ENCODE data around the gene OR2S2. TPM values are rescaled to one million over a fixed set of nuclear protein-coding genes. Genes with fewer than 3 reads are reported as not detected.
"Not testable (repeated sequence)": the region's sequence is repeated elsewhere in the genome, so short reads cannot be mapped to it uniquely, and the experiment has no call there.

Gene OR2S2
- total and polyA plus RNA-seq, 7 donors = not detected

DNA sequence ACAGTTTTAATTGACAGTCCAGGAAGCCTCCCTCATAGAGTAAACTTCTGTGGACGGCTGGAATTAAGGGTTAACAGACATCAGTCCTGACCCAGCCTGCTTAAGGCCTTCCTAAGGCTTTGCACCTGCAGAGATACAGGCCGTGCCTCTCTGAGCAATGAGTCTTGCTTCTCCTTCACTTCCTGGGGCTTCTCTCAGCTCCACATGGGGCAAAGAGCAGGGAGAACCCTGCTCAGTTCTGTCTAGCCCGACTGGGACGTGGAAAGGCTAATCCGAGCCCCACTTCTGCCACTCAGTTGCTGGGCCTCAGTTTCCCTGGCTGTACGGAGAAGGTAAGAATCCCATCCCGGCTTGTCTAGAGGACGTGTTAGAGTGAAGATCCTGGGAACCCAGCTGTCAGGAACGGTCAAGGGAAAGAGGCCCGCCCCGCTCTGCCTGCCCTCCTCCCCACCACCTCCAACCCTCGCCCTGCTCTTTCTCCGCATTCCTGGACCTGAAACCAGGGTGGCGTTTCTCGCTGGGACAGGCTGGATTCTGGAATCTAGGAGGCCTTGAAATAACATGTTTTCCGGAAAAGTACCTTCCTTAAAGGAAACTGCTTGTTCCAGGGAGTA, 42.2 kb downstream of the OR2S2 start:
- H3K4me1 ChIP-seq = peaks cover 0 to 16% (median 4%) of the 10 kb centered on the region in 4 donors
- no peak for DNase-seq
- intact Hi-C loops (cut with DNase I) = no loop called here
- H3K4me3 ChIP-seq = no peak overlapping the region
- H3K27ac ChIP-seq = peak overlapping the region in 3 of 4 donors; percentile 18 to 48 (median 39)
- no peaks in the 10 kb centered on the region for H3K27me3 ChIP-seq
- H3K9me3 ChIP-seq = no peaks in the 10 kb centered on the region
- TF ChIP-seq POLR2AphosphoS5 (IDR thresholded peaks at IDR 0.05) (no peak), POLR2A (IDR thresholded peaks at IDR 0.05) (no peak), EP300 (IDR thresholded peaks at IDR 0.05) (no peak)
- TF ChIP-seq, protein P1, sequence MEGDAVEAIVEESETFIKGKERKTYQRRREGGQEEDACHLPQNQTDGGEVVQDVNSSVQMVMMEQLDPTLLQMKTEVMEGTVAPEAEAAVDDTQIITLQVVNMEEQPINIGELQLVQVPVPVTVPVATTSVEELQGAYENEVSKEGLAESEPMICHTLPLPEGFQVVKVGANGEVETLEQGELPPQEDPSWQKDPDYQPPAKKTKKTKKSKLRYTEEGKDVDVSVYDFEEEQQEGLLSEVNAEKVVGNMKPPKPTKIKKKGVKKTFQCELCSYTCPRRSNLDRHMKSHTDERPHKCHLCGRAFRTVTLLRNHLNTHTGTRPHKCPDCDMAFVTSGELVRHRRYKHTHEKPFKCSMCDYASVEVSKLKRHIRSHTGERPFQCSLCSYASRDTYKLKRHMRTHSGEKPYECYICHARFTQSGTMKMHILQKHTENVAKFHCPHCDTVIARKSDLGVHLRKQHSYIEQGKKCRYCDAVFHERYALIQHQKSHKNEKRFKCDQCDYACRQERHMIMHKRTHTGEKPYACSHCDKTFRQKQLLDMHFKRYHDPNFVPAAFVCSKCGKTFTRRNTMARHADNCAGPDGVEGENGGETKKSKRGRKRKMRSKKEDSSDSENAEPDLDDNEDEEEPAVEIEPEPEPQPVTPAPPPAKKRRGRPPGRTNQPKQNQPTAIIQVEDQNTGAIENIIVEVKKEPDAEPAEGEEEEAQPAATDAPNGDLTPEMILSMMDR (IDR thresholded peaks at IDR 0.05) = no peak
- no peaks in the 10 kb centered on the region for H3K36me3 ChIP-seq
- WGBS, 2 donors = 20 to 75% methylated on average over 16 of the region's 16 CpGs

DNA sequence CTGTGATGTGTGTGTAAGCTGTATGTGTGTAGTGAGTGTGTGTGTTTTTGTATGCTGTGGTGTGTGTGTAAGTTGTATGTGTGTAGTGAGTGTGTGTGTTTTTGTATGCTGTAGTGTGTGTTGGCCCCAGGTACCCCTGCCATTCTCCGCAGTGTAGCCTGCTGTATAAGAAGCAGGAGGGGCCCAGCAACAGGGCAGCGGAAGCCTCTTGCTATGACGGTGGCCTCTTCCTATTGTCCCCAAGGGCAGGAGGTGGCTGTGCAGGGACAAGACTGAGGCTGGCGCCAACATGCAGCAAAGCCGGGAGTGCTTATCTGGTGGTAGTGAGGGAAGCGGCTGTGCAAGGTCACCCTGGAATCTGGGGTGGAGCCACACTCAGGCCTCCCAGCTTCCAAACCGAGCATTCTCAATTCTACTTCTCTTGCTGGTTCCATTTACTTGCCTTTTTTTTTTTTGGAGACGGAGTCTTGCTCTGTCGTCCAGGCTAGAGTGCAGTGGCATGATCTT, 43.6 kb downstream of the OR2S2 start:
- TF ChIP-seq POLR2A (IDR thresholded peaks at IDR 0.05) (no peak), POLR2AphosphoS5 (IDR thresholded peaks at IDR 0.05) (no peak), EP300 (IDR thresholded peaks at IDR 0.05) (no peak)
- TF ChIP-seq, protein P1 (IDR thresholded peaks at IDR 0.05) = no peak
- H3K9me3 ChIP-seq = no peaks in the 10 kb centered on the region
- H3K27ac ChIP-seq = peak overlapping the region in 1 of 4 donors; percentile 48
- intact Hi-C loops (cut with DNase I) = no loop called here
- no peak overlapping the region for H3K4me3 ChIP-seq
- peaks cover 0 to 31% (median 19%) of the 10 kb centered on the region in 4 donors for H3K4me1 ChIP-seq
- DNase-seq = peak; percentile 72
- WGBS, 2 donors = 9 to 55% methylated on average over 9 of the region's 9 CpGs
- H3K36me3 ChIP-seq = no peaks in the 10 kb centered on the region
- H3K27me3 ChIP-seq = no peaks in the 10 kb centered on the region

DNA sequence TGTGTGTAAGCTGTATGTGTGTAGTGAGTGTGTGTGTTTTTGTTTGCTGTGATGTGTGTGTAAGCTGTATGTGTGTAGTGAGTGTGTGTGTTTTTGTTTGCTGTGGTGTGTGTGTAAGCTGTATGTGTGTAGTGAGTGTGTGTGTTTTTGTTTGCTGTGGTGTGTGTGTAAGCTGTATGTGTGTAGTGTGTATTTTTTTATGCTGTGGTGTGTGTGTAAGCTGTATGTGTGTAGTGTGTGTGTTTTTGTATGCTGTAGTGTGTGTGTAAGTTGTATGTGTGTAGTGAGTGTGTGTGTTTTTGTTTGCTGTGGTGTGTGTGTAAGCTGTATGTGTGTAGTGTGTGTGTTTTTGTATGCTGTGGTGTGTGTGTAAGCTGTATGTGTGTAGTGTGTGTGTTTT, 44.5 kb downstream of the OR2S2 start:
- intact Hi-C loops (cut with DNase I) = not testable (repeated sequence)

DNA sequence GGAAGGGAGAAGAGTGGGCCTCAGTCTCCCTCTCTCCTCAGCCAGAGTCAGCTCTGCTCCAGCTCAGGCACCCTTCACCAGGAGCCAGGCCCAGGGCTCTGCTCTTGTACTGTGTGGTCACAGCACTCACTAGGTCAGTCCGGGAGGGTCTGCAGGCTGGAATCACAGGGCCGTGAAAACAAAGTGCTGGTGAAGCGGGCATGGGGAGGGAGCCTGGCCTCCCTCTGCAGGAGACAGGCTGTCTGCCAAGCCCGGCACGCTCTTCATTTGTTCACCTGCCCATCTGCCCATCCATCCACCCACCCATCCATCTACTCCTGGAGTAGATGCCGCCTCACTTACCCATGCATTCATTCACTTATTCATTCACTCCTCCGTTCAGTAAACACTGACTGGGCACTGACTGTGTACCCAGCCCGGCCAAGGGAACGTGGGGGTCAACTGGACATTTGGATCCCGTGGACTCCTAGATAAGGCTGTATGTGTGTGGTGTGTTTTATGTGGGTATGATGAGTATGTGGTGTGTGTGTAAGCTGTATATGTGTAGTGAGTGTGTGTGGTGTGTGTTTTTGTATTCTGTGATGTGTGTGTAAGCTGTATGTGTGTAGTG, 45.1 kb downstream of the OR2S2 start:
- Histone ChIP-seq H3K27me3 (no peaks in the 10 kb centered on the region), H3K27ac (no peak overlapping the region), H3K4me3 (no peak overlapping the region), H3K9me3 (no peaks in the 10 kb centered on the region), H3K36me3 (no peaks in the 10 kb centered on the region), H3K4me1 (peaks cover 0 to 45% (median 33%) of the 10 kb centered on the region in 4 donors)
- 87 to 91% methylated on average over 10 of the region's 10 CpGs for WGBS, 2 donors
- DNase-seq = no peak
- TF ChIP-seq EP300 (IDR thresholded peaks at IDR 0.05) (no peak), POLR2AphosphoS5 (IDR thresholded peaks at IDR 0.05) (no peak), POLR2A (IDR thresholded peaks at IDR 0.05) (no peak)
- TF ChIP-seq, protein P1 (IDR thresholded peaks at IDR 0.05) = no peak
- intact Hi-C loops (cut with DNase I) = no loop called here

More for the DNA sequence above, 44.5 kb downstream of the OR2S2 start:
- not testable (repeated sequence) for H3K4me3 ChIP-seq, DNase-seq, H3K27me3 ChIP-seq, H3K36me3 ChIP-seq, H3K9me3 ChIP-seq, H3K27ac ChIP-seq
- H3K4me1 ChIP-seq = peaks cover 0 to 40% (median 28%) of the 10 kb centered on the region in 4 donors

DNA sequence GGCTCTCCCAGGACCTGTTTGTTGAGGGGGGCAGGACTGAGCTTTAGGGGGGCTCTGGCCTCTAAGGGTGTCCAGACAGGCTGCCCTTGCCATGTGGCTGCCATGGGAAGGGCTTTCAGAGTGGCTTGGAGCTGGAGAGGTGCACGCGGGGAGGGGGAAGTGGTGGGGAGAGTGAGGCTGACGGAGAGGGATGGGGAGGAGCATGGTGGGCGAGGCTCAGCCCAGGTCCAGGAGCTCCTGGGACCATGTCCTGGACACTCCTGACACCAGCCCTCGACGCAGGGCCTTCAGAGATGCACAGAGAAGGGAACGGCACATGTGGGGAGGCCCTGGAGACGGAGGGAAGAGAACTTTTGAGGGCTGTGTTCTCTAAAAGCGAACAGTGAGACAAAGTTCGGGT, 46.3 kb downstream of the OR2S2 start:
- no peaks in the 10 kb centered on the region for H3K27me3 ChIP-seq
- TF ChIP-seq POLR2AphosphoS5 (IDR thresholded peaks at IDR 0.05) (no peak), POLR2A (IDR thresholded peaks at IDR 0.05) (no peak), EP300 (IDR thresholded peaks at IDR 0.05) (no peak)
- TF ChIP-seq, protein P1 (IDR thresholded peaks at IDR 0.05) = no peak
- no peaks in the 10 kb centered on the region for H3K36me3 ChIP-seq
- peak overlapping the region in 3 of 4 donors; percentile 93 to 97 (median 93) for H3K27ac ChIP-seq
- 75 to 83% methylated on average over 10 of the region's 10 CpGs for WGBS, 2 donors
- peaks cover 0 to 57% (median 45%) of the 10 kb centered on the region in 4 donors for H3K4me1 ChIP-seq
- no peak overlapping the region for H3K4me3 ChIP-seq
- DNase-seq = no peak
- H3K9me3 ChIP-seq = no peaks in the 10 kb centered on the region
- intact Hi-C loops (cut with DNase I) = no loop called here
